ENCODE measurements around the gene IRF2BP1. TPM values are rescaled to one million over a fixed set of nuclear protein-coding genes. Genes with fewer than 3 reads are reported as not detected.
A peak's percentile ranks its signal among the peaks of the same experiment; 100 is the strongest.

IRF2BP1 gene
- total and polyA plus RNA-seq, 2 of the 13 experiments (the other 11 are each of a cell fraction or from before 2014, with no cell fraction given), result 4.3 to 14.3 TPM

DNA sequence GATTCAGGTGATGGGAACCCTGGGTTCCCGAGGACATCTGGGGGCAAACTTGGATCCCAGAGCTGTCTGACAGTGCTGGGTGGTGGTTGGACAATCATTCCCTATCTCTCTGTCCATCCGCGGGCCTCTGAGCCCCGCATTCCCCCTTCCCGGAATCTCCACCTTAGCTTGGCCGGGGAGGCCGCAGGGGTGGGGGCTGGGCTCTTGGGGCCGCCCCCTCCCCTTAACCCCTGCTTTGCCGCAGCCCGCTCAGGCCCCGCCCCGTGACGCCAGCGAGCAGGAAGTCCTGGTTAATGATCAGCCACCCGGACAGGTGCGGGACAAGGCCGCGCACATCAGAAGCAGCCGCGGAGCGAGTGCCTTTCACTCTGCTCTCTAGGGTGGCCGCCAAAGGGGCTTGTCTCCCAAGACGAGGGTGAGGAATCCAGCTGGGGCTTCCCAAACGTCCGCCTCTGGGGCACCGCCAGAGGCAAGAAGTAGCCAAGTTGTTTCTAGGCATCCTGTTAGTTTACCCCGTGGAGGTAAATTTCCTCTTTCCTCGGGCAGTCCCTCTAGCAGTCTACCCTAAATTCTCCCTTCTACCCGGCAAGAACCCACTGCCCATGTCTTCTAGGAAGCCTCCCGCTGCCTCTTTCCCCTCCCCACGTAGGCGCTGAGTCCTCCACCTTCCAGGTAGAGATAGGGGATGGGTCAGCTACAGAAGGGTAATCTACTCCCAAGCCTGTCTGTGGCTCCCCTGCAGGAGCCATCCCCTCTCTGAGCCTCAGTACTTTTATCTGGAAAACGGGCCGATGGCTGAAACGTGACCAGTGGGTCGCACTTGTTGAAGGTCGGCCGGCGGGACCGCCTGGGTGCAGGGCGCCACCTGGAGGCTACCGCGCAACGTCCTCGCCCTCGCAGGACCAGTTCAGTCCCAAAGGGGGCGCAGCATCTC, 3.0 kb downstream of the IRF2BP1 start (continued):
- TF ChIP-seq, protein P1, sequence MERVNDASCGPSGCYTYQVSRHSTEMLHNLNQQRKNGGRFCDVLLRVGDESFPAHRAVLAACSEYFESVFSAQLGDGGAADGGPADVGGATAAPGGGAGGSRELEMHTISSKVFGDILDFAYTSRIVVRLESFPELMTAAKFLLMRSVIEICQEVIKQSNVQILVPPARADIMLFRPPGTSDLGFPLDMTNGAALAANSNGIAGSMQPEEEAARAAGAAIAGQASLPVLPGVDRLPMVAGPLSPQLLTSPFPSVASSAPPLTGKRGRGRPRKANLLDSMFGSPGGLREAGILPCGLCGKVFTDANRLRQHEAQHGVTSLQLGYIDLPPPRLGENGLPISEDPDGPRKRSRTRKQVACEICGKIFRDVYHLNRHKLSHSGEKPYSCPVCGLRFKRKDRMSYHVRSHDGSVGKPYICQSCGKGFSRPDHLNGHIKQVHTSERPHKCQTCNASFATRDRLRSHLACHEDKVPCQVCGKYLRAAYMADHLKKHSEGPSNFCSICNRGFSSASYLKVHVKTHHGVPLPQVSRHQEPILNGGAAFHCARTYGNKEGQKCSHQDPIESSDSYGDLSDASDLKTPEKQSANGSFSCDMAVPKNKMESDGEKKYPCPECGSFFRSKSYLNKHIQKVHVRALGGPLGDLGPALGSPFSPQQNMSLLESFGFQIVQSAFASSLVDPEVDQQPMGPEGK (CRISPR knock-in tag; IDR thresholded peaks at IDR 0.05), result peak; percentile 99
- TF ChIP-seq DR1 (CRISPR knock-in tag; IDR thresholded peaks at IDR 0.05) (no peak), ZNF652 (CRISPR knock-in tag; IDR thresholded peaks at IDR 0.05; ENCODE audit: borderline replicate concordance, low read depth) (peak; percentile 100), DPF2 (CRISPR knock-in tag; IDR thresholded peaks at IDR 0.05; ENCODE audit: borderline replicate concordance, low read depth) (peak; percentile 62), RFXANK (CRISPR knock-in tag; IDR thresholded peaks at IDR 0.05) (peak; percentile 52; the same call in 1 of the 2 replicates), ZNF543 (CRISPR knock-in tag; IDR thresholded peaks at IDR 0.05) (no peak; the same call in 1 of the 2 replicates), ZNF7 (CRISPR knock-in tag; IDR thresholded peaks at IDR 0.05) (no peak), FOXM1 (CRISPR knock-in tag; IDR thresholded peaks at IDR 0.05) (no peak), GTF3A (CRISPR knock-in tag; conservative IDR thresholded peaks at IDR 0.05) (peak; percentile 57; the same call in 1 of the 2 replicates), FOXK1 (CRISPR knock-in tag; IDR thresholded peaks at IDR 0.05; ENCODE audit: borderline replicate concordance, low read depth) (peak; percentile 59), ZNF337 (CRISPR knock-in tag; IDR thresholded peaks at IDR 0.05; ENCODE audit: borderline replicate concordance, low read depth) (0 out of 2 replicates have a peak, but pooled peaks have one; percentile 63), ZFP36 (IDR thresholded peaks at IDR 0.05; ENCODE audit: borderline replicate concordance, low read depth, low read length, partially characterized antibody) (peak; percentile 8), NFATC3 (CRISPR knock-in tag; IDR thresholded peaks at IDR 0.05) (no peak), MXD4 (CRISPR knock-in tag; IDR thresholded peaks at IDR 0.05) (no peak), ZNF883 (CRISPR knock-in tag; IDR thresholded peaks at IDR 0.05; ENCODE audit: not compliant biosample characterization) (peak; percentile 36), ATF7-NPFF (CRISPR knock-in tag; IDR thresholded peaks at IDR 0.05; ENCODE audit: low read depth) (peak; percentile 85), SMARCC2 (IDR thresholded peaks at IDR 0.05) (no peak), GLI4 (CRISPR knock-in tag; IDR thresholded peaks at IDR 0.05; ENCODE audit: borderline replicate concordance) (peak; percentile 65; the same call in 1 of the 2 replicates), ZNF224 (CRISPR knock-in tag; IDR thresholded peaks at IDR 0.05) (peak; percentile 85; the same call in 1 of the 2 replicates), NPAS2 (CRISPR knock-in tag; IDR thresholded peaks at IDR 0.05; ENCODE audit: borderline replicate concordance) (no peak)
- TF ChIP-seq, protein P2, sequence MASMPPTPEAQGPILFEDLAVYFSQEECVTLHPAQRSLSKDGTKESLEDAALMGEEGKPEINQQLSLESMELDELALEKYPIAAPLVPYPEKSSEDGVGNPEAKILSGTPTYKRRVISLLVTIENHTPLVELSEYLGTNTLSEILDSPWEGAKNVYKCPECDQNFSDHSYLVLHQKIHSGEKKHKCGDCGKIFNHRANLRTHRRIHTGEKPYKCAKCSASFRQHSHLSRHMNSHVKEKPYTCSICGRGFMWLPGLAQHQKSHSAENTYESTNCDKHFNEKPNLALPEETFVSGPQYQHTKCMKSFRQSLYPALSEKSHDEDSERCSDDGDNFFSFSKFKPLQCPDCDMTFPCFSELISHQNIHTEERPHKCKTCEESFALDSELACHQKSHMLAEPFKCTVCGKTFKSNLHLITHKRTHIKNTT (CRISPR knock-in tag; IDR thresholded peaks at IDR 0.05), result no peak
- TF ChIP-seq, protein P3, sequence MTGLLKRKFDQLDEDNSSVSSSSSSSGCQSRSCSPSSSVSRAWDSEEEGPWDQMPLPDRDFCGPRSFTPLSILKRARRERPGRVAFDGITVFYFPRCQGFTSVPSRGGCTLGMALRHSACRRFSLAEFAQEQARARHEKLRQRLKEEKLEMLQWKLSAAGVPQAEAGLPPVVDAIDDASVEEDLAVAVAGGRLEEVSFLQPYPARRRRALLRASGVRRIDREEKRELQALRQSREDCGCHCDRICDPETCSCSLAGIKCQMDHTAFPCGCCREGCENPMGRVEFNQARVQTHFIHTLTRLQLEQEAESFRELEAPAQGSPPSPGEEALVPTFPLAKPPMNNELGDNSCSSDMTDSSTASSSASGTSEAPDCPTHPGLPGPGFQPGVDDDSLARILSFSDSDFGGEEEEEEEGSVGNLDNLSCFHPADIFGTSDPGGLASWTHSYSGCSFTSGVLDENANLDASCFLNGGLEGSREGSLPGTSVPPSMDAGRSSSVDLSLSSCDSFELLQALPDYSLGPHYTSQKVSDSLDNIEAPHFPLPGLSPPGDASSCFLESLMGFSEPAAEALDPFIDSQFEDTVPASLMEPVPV (CRISPR knock-in tag; IDR thresholded peaks at IDR 0.05), result no peak
- TF ChIP-seq, protein P4, sequence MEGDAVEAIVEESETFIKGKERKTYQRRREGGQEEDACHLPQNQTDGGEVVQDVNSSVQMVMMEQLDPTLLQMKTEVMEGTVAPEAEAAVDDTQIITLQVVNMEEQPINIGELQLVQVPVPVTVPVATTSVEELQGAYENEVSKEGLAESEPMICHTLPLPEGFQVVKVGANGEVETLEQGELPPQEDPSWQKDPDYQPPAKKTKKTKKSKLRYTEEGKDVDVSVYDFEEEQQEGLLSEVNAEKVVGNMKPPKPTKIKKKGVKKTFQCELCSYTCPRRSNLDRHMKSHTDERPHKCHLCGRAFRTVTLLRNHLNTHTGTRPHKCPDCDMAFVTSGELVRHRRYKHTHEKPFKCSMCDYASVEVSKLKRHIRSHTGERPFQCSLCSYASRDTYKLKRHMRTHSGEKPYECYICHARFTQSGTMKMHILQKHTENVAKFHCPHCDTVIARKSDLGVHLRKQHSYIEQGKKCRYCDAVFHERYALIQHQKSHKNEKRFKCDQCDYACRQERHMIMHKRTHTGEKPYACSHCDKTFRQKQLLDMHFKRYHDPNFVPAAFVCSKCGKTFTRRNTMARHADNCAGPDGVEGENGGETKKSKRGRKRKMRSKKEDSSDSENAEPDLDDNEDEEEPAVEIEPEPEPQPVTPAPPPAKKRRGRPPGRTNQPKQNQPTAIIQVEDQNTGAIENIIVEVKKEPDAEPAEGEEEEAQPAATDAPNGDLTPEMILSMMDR (CRISPR knock-in tag; IDR thresholded peaks at IDR 0.05), result peak; percentile 97

All from HepG2 (cell line).